ENCODE results near the gene SENP8.

SENP8 gene

GRCh38 chr15:72175186-72176044 is 57.2 kb downstream of the SENP8 start:
- DNase-seq (ENCODE audit: low spot score) = no peak

GRCh38 chr15:72176159-72176558 is 58.0 kb downstream of the SENP8 start:
- no peak for DNase-seq (ENCODE audit: low spot score)

GRCh38 chr15:72176743-72177142 is 58.5 kb downstream of the SENP8 start:
- no peak for DNase-seq (ENCODE audit: low spot score)

- DNase-seq (ENCODE audit: low spot score) = no peak
Measured at GRCh38 chr15:72178976-72179585, 60.9 kb downstream of the SENP8 start.

- no peak for DNase-seq (ENCODE audit: low spot score)
Measured at GRCh38 chr15:72179950-72180581, 61.9 kb downstream of the SENP8 start.

GRCh38 chr15:72180761-72181324 is 62.6 kb downstream of the SENP8 start:
- DNase-seq (ENCODE audit: low spot score) = no peak

GRCh38 chr15:72182244-72182643 is 64.0 kb downstream of the SENP8 start:
- no peak for DNase-seq (ENCODE audit: low spot score)

GRCh38 chr15:72182673-72183072 is 64.5 kb downstream of the SENP8 start:
- DNase-seq (ENCODE audit: low spot score) = no peak

- no peak for DNase-seq (ENCODE audit: low spot score)
Measured at GRCh38 chr15:72183781-72184164, 65.6 kb downstream of the SENP8 start.

GRCh38 chr15:72184165-72184811 is 66.1 kb downstream of the SENP8 start:
- no peak for DNase-seq (ENCODE audit: low spot score)

GRCh38 chr15:72189250-72189902 is 71.2 kb downstream of the SENP8 start:
- no peak for DNase-seq (ENCODE audit: low spot score)

- no peak for DNase-seq (ENCODE audit: low spot score)
Measured at GRCh38 chr15:72192416-72192815, 74.2 kb downstream of the SENP8 start.
